ENCODE data around the gene PSMB7. TPM values are rescaled to one million over a fixed set of nuclear protein-coding genes. Genes with fewer than 3 reads are reported as not detected.

The PSMB7 gene
- total RNA-seq, 4 donors from 2014 or later, result 265 to 438 (median 354) TPM

DNA sequence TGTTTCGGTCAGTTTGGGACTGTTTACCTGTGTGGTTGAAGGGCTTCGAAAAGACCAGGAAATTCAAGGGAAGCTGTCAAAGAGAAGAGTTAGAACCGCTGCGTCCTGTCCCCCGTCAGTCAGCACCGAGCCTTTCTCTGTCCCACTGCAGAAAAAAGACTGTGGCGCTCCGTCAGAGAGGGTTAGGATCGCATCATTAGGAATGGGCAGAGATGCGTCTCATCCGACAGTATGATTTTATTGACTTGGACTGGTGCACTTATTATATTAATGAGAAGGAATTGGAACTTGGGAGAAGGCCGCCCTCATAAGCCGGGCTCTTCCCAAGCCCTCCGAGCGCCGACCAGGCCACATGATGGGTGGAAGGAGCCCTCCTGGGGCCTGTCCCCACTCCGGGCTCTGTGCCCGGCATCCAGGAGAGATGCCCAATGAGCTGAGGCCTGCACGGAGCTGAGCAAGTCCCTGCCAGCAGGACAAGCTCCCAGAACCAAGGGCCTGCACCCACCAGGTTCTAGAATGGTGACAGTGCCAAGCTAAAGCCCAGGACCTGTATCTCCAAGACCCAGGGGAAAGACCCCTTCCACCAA is 85.9 kb downstream of the PSMB7 start:
- no peaks in the 10 kb centered on the region for H3K36me3 ChIP-seq
- DNase-seq, result no peak
- H3K4me1 ChIP-seq, result peaks cover 4 to 6% of the 10 kb centered on the region in 2 donors
- intact Hi-C loops (cut with DNase I; ENCODE audit: low total_unique reads), result no loop called here
- in situ Hi-C loops (cut with MboI; ENCODE audit: low sequenced_read_pairs in 4 of 4), result no loop called here
- H3K27me3 ChIP-seq, result no peaks in the 10 kb centered on the region
- no peak overlapping the region for H3K4me3 ChIP-seq
- ATAC-seq, result no peak
- TF ChIP-seq POLR2A (IDR thresholded peaks at IDR 0.05) (no peak), CTCF (IDR thresholded peaks at IDR 0.05 in 4 of 5, conservative IDR thresholded peaks at IDR 0.05 in 1 of 5) (no peak)
- H3K9me3 ChIP-seq, result no peaks in the 10 kb centered on the region
- peak overlapping the region in 3 of 4 donors; percentile 75 to 92 (median 78) for H3K27ac ChIP-seq

DNA sequence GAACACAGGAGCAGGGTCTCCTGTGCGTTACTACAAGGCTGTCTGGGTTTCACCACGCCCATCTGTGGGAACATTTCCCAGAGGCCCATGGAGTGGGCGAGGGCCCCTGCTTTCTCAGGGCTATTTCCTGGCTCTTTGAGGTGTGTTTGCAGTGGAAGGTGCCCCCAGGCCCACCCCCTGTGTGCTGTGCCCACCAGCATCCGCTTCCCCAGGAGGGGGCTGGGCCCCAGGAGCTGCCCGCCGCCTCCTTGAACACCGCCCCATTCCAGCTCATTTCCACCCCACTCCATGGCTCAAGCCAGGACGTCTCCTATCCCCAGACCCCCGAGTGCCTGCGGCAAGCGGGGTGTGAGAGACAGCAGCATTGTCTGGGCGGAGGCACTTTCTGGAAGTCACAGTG is 87.0 kb downstream of the PSMB7 start:
- Histone ChIP-seq H3K4me3 (no peak overlapping the region), H3K27ac (no peak overlapping the region), H3K36me3 (no peaks in the 10 kb centered on the region), H3K27me3 (no peaks in the 10 kb centered on the region), H3K9me3 (no peaks in the 10 kb centered on the region), H3K4me1 (peaks cover 4 to 6% of the 10 kb centered on the region in 2 donors)
- in situ Hi-C loops (cut with MboI; ENCODE audit: low sequenced_read_pairs in 4 of 4) (no loop called here), intact Hi-C loops (cut with DNase I; ENCODE audit: low total_unique reads) (no loop called here)
- ATAC-seq (no peak), DNase-seq (no peak)
- TF ChIP-seq POLR2A (IDR thresholded peaks at IDR 0.05), result no peak
- TF ChIP-seq CTCF (IDR thresholded peaks at IDR 0.05 in 4 of 5, conservative IDR thresholded peaks at IDR 0.05 in 1 of 5), result no peak

GRCh38 chr9:124327491-124327890 is 87.8 kb downstream of the PSMB7 start:
- no peak for ATAC-seq
- Histone ChIP-seq H3K27me3 (no peaks in the 10 kb centered on the region), H3K36me3 (no peaks in the 10 kb centered on the region), H3K4me1 (peaks cover 4 to 6% of the 10 kb centered on the region in 2 donors), H3K27ac (no peak overlapping the region), H3K9me3 (no peaks in the 10 kb centered on the region), H3K4me3 (no peak overlapping the region)
- in situ Hi-C loops (cut with MboI; ENCODE audit: low sequenced_read_pairs in 4 of 4) (no loop called here), intact Hi-C loops (cut with DNase I; ENCODE audit: low total_unique reads) (no loop called here)
- no peak for DNase-seq
- TF ChIP-seq CTCF (IDR thresholded peaks at IDR 0.05 in 4 of 5, conservative IDR thresholded peaks at IDR 0.05 in 1 of 5), result no peak
- TF ChIP-seq POLR2A (IDR thresholded peaks at IDR 0.05), result no peak

GRCh38 chr9:124326378-124326777 is 88.9 kb downstream of the PSMB7 start:
- peaks cover 4 to 6% of the 10 kb centered on the region in 2 donors for H3K4me1 ChIP-seq
- in situ Hi-C loops (cut with MboI; ENCODE audit: low sequenced_read_pairs in 4 of 4) (no loop called here), intact Hi-C loops (cut with DNase I; ENCODE audit: low total_unique reads) (no loop called here)
- H3K27me3 ChIP-seq, result no peaks in the 10 kb centered on the region
- no peak for ATAC-seq
- DNase-seq, result no peak
- no peak overlapping the region for H3K4me3 ChIP-seq
- H3K27ac ChIP-seq, result no peak overlapping the region
- H3K9me3 ChIP-seq, result no peaks in the 10 kb centered on the region
- no peaks in the 10 kb centered on the region for H3K36me3 ChIP-seq
- TF ChIP-seq POLR2A (IDR thresholded peaks at IDR 0.05), result no peak
- TF ChIP-seq CTCF (IDR thresholded peaks at IDR 0.05 in 4 of 5, conservative IDR thresholded peaks at IDR 0.05 in 1 of 5), result no peak

DNA sequence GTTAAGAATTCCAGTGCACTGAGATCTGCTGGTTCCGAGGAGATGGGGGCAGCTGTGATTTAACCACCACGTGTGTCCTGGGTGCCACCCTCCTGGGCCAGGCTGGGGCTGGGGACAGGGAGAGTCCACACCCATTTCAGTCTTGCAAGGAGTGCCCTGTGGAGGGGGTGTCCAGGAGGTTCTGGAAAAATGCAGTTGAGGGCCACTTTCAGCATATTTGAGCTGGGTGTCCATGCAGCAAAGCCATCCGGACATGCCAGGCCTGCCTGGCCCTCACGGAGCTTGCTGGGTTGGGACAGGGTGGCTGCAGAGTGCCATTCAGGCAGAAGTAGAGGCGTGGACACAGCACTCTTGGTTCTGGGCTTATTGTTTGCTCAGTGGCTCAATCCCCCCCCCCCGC is 89.4 kb downstream of the PSMB7 start:
- in situ Hi-C loops (cut with MboI; ENCODE audit: low sequenced_read_pairs in 4 of 4), result no loop called here
- DNase-seq (no peak), ATAC-seq (no peak)
- H3K4me1 ChIP-seq, result peaks cover 4 to 6% of the 10 kb centered on the region in 2 donors
- TF ChIP-seq POLR2A (IDR thresholded peaks at IDR 0.05) (no peak), CTCF (IDR thresholded peaks at IDR 0.05 in 4 of 5, conservative IDR thresholded peaks at IDR 0.05 in 1 of 5) (no peak)
- intact Hi-C loops (cut with DNase I; ENCODE audit: low total_unique reads), result no loop called here
- no peak overlapping the region for H3K27ac ChIP-seq
- H3K4me3 ChIP-seq, result no peak overlapping the region
- no peaks in the 10 kb centered on the region for H3K9me3 ChIP-seq
- H3K27me3 ChIP-seq, result no peaks in the 10 kb centered on the region
- no peaks in the 10 kb centered on the region for H3K36me3 ChIP-seq

All from gastrocnemius medialis (tissue), 4 donors.